SU-DHL-6 (cell line): Measurements from ENCODE around the gene XIRP1.

Experiments
- H2AFZ ChIP-seq: fragments of 200-600 bp; sonication (generic); 2 replicates; pipeline ENCODE4 v1.6.1; 2014; ENCODE audit warnings: low read depth, mild to moderate bottlenecking, moderate library complexity, mixed read lengths, antibody characterized with exemption, low read length; ENCODE audit not compliant: severe bottlenecking
- H3F3A ChIP-seq: fragments of 200-600 bp; shearing (Covaris generic); 2 replicates; pipeline ENCODE4 v1.6.0; 2016; ENCODE audit warnings: antibody characterized with exemption, mild to moderate bottlenecking; ENCODE audit not compliant: insufficient read depth
- H3K27ac ChIP-seq: fragments of 200-600 bp; sonication (generic); 2 replicates; pipeline ENCODE4 v1.5.1; 2016; ENCODE audit warnings: low read depth, mild to moderate bottlenecking, low read length, moderate library complexity, mixed read lengths
- H3K27me3 ChIP-seq: fragments of 200-600 bp; sonication (generic), shearing (Covaris generic); 2 replicates; pipeline ENCODE4 v1.6.0; 2014; ENCODE audit warnings: mild to moderate bottlenecking, low read length
- H3K36me3 ChIP-seq: fragments of 200-600 bp; sonication (generic); 2 replicates; pipeline ENCODE4 v1.6.1; 2014; ENCODE audit warnings: mild to moderate bottlenecking, low read length, mixed read lengths
- H3K4me2 ChIP-seq: fragments of 300-600, 200-600 bp; shearing (Covaris generic), sonication (generic); 2 replicates; pipeline ENCODE4 v1.6.0; 2014; ENCODE audit warnings: low read length, low read depth, mild to moderate bottlenecking; ENCODE audit not compliant: poor library complexity, severe bottlenecking
- H3K4me3 ChIP-seq: fragments of 200-600 bp; sonication (generic); 2 replicates; pipeline ENCODE4 v1.5.1; 2014; ENCODE audit warnings: antibody characterized with exemption, low read length, mild to moderate bottlenecking, mixed read lengths; ENCODE audit not compliant: insufficient read depth, poor library complexity, severe bottlenecking
- H3K79me2 ChIP-seq: fragments of 200-600 bp; sonication (generic); 2 replicates; pipeline ENCODE4 v1.6.1; 2014; ENCODE audit warnings: mild to moderate bottlenecking, low read length, moderate library complexity; ENCODE audit not compliant: insufficient read depth
- H3K9ac ChIP-seq: fragments of 200-600 bp; sonication (generic); 2 replicates; pipeline ENCODE4 v1.7.0; 2014; ENCODE audit warnings: mild to moderate bottlenecking, low read length
- H3K9me2 ChIP-seq: fragments of 200-600 bp; sonication (generic); replicated peaks from 2 replicates; pipeline ENCODE4 v1.6.1; 2014; ENCODE audit warnings: low read length; ENCODE audit not compliant: insufficient read depth
- H3K9me3 ChIP-seq: fragments of 200-600 bp; sonication (generic); 2 replicates; pipeline ENCODE4 v1.6.1; 2014; ENCODE audit warnings: low read length, mixed read lengths; ENCODE audit not compliant: insufficient read depth
- H4K20me1 ChIP-seq: fragments of 200-600 bp; sonication (generic); 2 replicates; pipeline ENCODE4 v1.6.1; 2014; ENCODE audit warnings: low read depth, mild to moderate bottlenecking, antibody characterized with exemption, low read length, moderate library complexity, mixed read lengths
- EZH2phosphoT487 ChIP-seq: fragments of 200-600 bp; sonication (generic), shearing (Covaris generic); conservative IDR thresholded peaks from 2 replicates; pipeline ENCODE4 v1.6.1; 2018; ENCODE audit warnings: mild to moderate bottlenecking, antibody characterized with exemption, low read length, moderate library complexity, mixed read lengths
- TF ChIP-seq, protein P1 (sequence below): fragments of 200-600 bp; sonication (generic); IDR thresholded peaks from one replicate; pipeline ENCODE4 v1.5.1; 2017; ENCODE audit warnings: antibody characterized with exemption, mild to moderate bottlenecking, low read length, moderate library complexity; ENCODE audit not compliant: insufficient read depth, poor library complexity, severe bottlenecking

The XIRP1 gene

DNA sequence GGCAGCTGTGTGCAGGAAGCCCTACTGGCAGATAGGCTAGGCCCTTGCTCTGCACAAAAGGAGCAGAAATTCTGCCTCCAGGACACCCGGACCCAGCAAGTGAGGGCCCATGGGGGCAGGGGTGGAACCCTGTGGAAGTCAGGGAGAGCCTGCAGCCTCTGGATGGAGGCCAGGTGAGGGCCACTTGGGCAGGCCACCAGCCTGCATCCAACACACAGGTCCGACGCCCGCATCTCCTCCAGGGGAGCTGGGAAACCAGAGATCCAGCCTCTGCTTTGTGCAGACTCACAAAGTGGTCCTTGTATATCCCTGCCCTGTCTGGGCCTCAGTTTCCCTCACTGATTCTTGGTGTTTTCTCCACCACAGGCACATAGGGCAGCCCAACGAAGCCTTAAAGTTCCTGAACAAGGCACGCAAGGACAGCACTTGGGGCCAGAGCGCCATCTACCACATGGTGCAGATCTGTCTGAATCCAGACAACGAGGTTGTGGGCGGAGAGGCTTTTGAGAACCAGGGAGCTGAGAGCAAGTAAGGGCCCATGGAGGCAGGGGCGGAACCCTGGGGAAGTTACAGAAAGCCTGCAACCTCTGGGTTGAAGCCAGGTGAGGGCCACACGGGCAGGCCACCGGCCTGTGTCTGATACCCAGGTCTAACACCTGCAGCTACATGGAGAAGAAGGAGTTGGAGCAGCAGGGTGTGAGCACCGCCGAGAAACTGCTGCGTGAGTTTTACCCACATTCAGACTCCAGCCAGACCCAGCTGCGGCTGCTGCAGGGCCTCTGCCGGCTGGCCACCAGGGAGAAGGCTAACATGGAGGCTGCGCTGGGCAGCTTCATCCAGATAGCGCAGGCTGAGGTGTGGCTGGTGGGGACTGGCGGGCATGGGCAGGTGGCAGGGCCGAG is 55.6 kb downstream of the XIRP1 start:
- no peak overlapping the region for H3K4me3 ChIP-seq
- H3K27ac ChIP-seq, result no peak overlapping the region
- no peaks in the 10 kb centered on the region for H3K79me2 ChIP-seq
- no peaks in the 10 kb centered on the region for H3K27me3 ChIP-seq
- H3F3A ChIP-seq, result no peaks in the 10 kb centered on the region
- H3K9me3 ChIP-seq, result no peaks in the 10 kb centered on the region
- TF ChIP-seq, protein P1, sequence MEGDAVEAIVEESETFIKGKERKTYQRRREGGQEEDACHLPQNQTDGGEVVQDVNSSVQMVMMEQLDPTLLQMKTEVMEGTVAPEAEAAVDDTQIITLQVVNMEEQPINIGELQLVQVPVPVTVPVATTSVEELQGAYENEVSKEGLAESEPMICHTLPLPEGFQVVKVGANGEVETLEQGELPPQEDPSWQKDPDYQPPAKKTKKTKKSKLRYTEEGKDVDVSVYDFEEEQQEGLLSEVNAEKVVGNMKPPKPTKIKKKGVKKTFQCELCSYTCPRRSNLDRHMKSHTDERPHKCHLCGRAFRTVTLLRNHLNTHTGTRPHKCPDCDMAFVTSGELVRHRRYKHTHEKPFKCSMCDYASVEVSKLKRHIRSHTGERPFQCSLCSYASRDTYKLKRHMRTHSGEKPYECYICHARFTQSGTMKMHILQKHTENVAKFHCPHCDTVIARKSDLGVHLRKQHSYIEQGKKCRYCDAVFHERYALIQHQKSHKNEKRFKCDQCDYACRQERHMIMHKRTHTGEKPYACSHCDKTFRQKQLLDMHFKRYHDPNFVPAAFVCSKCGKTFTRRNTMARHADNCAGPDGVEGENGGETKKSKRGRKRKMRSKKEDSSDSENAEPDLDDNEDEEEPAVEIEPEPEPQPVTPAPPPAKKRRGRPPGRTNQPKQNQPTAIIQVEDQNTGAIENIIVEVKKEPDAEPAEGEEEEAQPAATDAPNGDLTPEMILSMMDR, result no peak
- TF ChIP-seq EZH2phosphoT487, result no peak
- no peaks in the 10 kb centered on the region for H3K36me3 ChIP-seq
- H4K20me1 ChIP-seq, result no peaks in the 10 kb centered on the region
- no peak overlapping the region for H2AFZ ChIP-seq
- no peaks in the 10 kb centered on the region for H3K9me2 ChIP-seq
- no peak overlapping the region for H3K9ac ChIP-seq
- H3K4me2 ChIP-seq, result no peak overlapping the region

DNA sequence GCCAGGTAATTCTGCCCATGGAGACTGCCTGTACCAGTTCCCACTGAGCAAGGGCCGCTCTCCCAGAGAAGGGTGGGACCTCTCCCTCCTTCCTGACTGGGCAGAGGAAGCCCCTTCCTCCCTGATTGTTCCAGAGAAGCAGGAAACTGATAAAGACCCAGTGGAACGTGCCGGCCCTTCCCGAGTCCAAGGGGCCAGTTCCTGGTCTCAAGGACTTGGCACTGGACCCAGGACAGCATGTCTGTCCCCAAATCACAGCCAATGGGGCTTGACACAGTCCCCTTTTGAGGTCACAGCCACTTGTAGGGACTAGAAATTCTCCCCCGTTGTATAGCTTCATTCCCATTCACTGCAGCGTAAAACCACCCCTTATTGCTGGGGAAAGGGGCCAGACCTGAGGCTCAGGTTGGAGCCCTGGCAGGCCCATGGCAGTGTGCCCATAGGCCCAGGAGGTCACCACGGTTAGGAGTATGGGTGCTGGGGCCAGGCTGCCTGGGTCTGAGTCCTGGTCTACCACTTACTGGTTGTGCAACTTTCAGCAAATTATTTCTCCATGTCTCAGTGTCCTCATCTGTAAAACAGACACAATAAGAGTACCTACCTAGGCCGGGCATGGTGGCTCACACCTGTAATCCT is 57.1 kb downstream of the XIRP1 start:
- no peaks in the 10 kb centered on the region for H3K9me2 ChIP-seq
- no peak overlapping the region for H2AFZ ChIP-seq
- H3K27ac ChIP-seq, result no peak overlapping the region
- H3K27me3 ChIP-seq, result no peaks in the 10 kb centered on the region
- H3K4me3 ChIP-seq, result no peak overlapping the region
- H4K20me1 ChIP-seq, result no peaks in the 10 kb centered on the region
- no peak overlapping the region for H3K4me2 ChIP-seq
- H3K79me2 ChIP-seq, result no peaks in the 10 kb centered on the region
- no peaks in the 10 kb centered on the region for H3F3A ChIP-seq
- no peak overlapping the region for H3K9ac ChIP-seq
- TF ChIP-seq EZH2phosphoT487, result no peak
- TF ChIP-seq, protein P1, result no peak
- H3K9me3 ChIP-seq, result no peaks in the 10 kb centered on the region
- no peaks in the 10 kb centered on the region for H3K36me3 ChIP-seq

- Histone ChIP-seq H2AFZ (no peak overlapping the region), H3F3A (no peaks in the 10 kb centered on the region), H4K20me1 (no peaks in the 10 kb centered on the region), H3K9me3 (no peaks in the 10 kb centered on the region), H3K27ac (no peak overlapping the region), H3K79me2 (no peaks in the 10 kb centered on the region), H3K27me3 (no peaks in the 10 kb centered on the region), H3K4me3 (no peak overlapping the region), H3K4me2 (no peak overlapping the region), H3K36me3 (no peaks in the 10 kb centered on the region), H3K9ac (no peak overlapping the region), H3K9me2 (no peaks in the 10 kb centered on the region)
- TF ChIP-seq, protein P1, result no peak
- no peak for TF ChIP-seq EZH2phosphoT487
These were observed 58.1 kb downstream of the XIRP1 start for GRCh38 chr3:39134305-39134704.
